Stomach (tissue), 9 donors: ENCODE results near the gene TBL3. TPM values are rescaled to one million over a fixed set of nuclear protein-coding genes. Genes with fewer than 3 reads are reported as not detected.
A peak's percentile ranks its signal among the peaks of the same experiment; 100 is the strongest.

ENCODE experiments used
- DNase-seq, 2 donors: peaks; one replicate each; pipeline versions ENCODE4 v3.0.0 to v3.0.0-alpha.2; 2013 to 2019
- H3K27ac ChIP-seq, 5 donors: fragments of 200-600 bp in 4 of 5; sonication (generic) in 4 of 5; one replicate each; pipeline ENCODE4 v1.5.1; 2013 to 2019; ENCODE audit warnings: mild to moderate bottlenecking in 1 of 5, moderate library complexity in 1 of 5
- H3K27me3 ChIP-seq, 3 donors: fragments of 200-600 bp; sonication (generic); one replicate each; pipeline ENCODE4 v1.5.1; 2017 to 2019; ENCODE audit warnings: mixed run types in 1 of 3
- H3K36me3 ChIP-seq, 4 donors: fragments of 200-600 bp; sonication (generic); 1 replicate in 3 of 4; 2 replicates in 1 of 4; pipeline ENCODE4 v1.5.1; 2016 to 2019
- H3K4me1 ChIP-seq, 4 donors: fragments of 200-600 bp; sonication (generic); one replicate each; pipeline ENCODE4 v1.5.1; 2016 to 2019
- H3K4me3 ChIP-seq, 4 donors: fragments of 200-600 bp; sonication (generic) in 3 of 4; one replicate each; pipeline ENCODE4 v1.5.1; 2016 to 2019; ENCODE audit warnings: mild to moderate bottlenecking in 1 of 4
- H3K9me3 ChIP-seq, 4 donors: fragments of 200-600 bp; sonication (generic); one replicate each; pipeline ENCODE4 v1.5.1; 2016 to 2019
- CTCF ChIP-seq, 7 experiments: fragments of 450-650 bp in 4 of 7; fragments of 200-600 bp in 3 of 7; sonication (generic) in 3 of 7; IDR thresholded peaks; one replicate each; pipeline ENCODE4 v1.5.1; 2016 to 2019; ENCODE audit warnings: antibody characterized with exemption in 7 of 7, control low read depth in 2 of 7, mild to moderate bottlenecking in 1 of 7
- EP300 ChIP-seq: sonication (generic); formaldehyde crosslinking; IDR thresholded peaks from one replicate; pipeline ENCODE4 v1.6.1; 2017; ENCODE audit warnings: antibody characterized with exemption
- POLR2A ChIP-seq, 4 donors: fragments of 450-650 bp; IDR thresholded peaks; one replicate each; pipeline ENCODE4 v1.6.1; 2016; ENCODE audit warnings: antibody characterized with exemption in 4 of 4, control low read depth in 2 of 4, mild to moderate bottlenecking in 1 of 4, moderate library complexity in 1 of 4
- POLR2AphosphoS5 ChIP-seq, 3 donors: sonication (generic); formaldehyde crosslinking; IDR thresholded peaks; one replicate each; pipeline ENCODE4 v1.6.1; 2016; ENCODE audit warnings: antibody characterized with exemption in 3 of 3
- WGBS, 5 donors: extraction: QIAGEN DNeasy Blood & Tissue Kit in 3 of 5; methylation state at CpG; one replicate each; pipeline versions ENCODE4 v1.1.5 to v1.1.7; 2013 to 2018; 5-methylcytosine and 5-hydroxymethylcytosine counted together
- intact Hi-C: fragments of 100-400 bp; cut with DNase I; formaldehyde crosslinking; loops from one replicate; pipeline ENCODE4 v1.15.1; 2023; ENCODE audit warnings: low total_unique reads
- polyA plus RNA-seq, 3 donors: library from polyadenylated mRNA; stranded (reverse); fragments of 200-250 nt; gene quantifications; one replicate each; pipeline ENCODE4 v1.2.3, GENCODE V29; 2013
- total RNA-seq, 5 donors: library from RNA; depleted of rRNA; stranded (reverse); fragments of >200 nt; gene quantifications; one replicate each; pipeline versions ENCODE4 v1.1.0 to v1.2.3, GENCODE V29; 2014 to 2016
- donor health status: healthy with polysubstance abuse.
- donor health status: Bipolar disorder and iron deficiency.
- donor health status: healthy.

TBL3 gene
- total and polyA plus RNA-seq, 8 donors = 9.4 to 174 (median 40.8) TPM

GRCh38 chr16:1942810-1943726, 28.8 kb upstream of the TBL3 start, which contains the start of gene MSRB1:
MSRB1 (minus strand) TSS chr16:1943199; CDS start chr16:1943156, 43 bp downstream.
- Histone ChIP-seq H3K27me3 (no peaks in the 10 kb centered on the region), H3K4me3 (peak within 1 kb of the TSS; percentile 74 to 94 (median 86)), H3K4me1 (peaks cover 19 to 45% (median 29%) of the 10 kb centered on the region in 4 donors), H3K9me3 (no peaks in the 10 kb centered on the region), H3K27ac (peak within 1 kb of the TSS; percentile 78 to 91 (median 88)), H3K36me3 (peaks cover 27 to 32% (median 32%) of the 10 kb centered on the region in 4 donors)
- TF ChIP-seq CTCF (IDR thresholded peaks at IDR 0.05) = no peak
- TF ChIP-seq EP300 = no peak
- peak; percentile 93 to 98 (median 96) for TF ChIP-seq POLR2AphosphoS5 (IDR thresholded peaks at IDR 0.05)
- peak in 2 of 4 donors; percentile 52 to 89 for TF ChIP-seq POLR2A (IDR thresholded peaks at IDR 0.05)
- DNase-seq = peak; percentile 100
- intact Hi-C loops = no loop called here
- 1 to 2% (median 1%) methylated on average over 30 to 77 of the region's 77 CpGs for WGBS, 5 donors

GRCh38 chr16:1944612-1945199, 27.1 kb upstream of the TBL3 start:
- TF ChIP-seq POLR2AphosphoS5 (IDR thresholded peaks at IDR 0.05) (no peak), CTCF (IDR thresholded peaks at IDR 0.05) (no peak), POLR2A (IDR thresholded peaks at IDR 0.05) (no peak), EP300 (no peak)
- no peak for DNase-seq
- peaks cover 11 to 16% (median 15%) of the 10 kb centered on the region in 4 donors for H3K36me3 ChIP-seq
- no peak overlapping the region for H3K4me3 ChIP-seq
- H3K27me3 ChIP-seq = no peaks in the 10 kb centered on the region
- H3K4me1 ChIP-seq = peaks cover 19 to 39% (median 29%) of the 10 kb centered on the region in 4 donors
- no peaks in the 10 kb centered on the region for H3K9me3 ChIP-seq
- H3K27ac ChIP-seq = no peak overlapping the region
- 92 to 95% (median 93%) methylated on average over 21 of the region's 21 CpGs for WGBS, 5 donors
- intact Hi-C loops = no loop called here

GRCh38 chr16:1945559-1946391, 26.1 kb upstream of the TBL3 start:
- intact Hi-C loops = no loop called here
- no peak for DNase-seq

More at GRCh38 chr16:1945559-1946391, 26.1 kb upstream of the TBL3 start:
- WGBS, 5 donors = 81 to 87% (median 85%) methylated on average over 19 of the region's 19 CpGs
- peaks cover 2 to 5% (median 5%) of the 10 kb centered on the region in 4 donors for H3K36me3 ChIP-seq
- H3K4me1 ChIP-seq = peaks cover 18 to 30% (median 25%) of the 10 kb centered on the region in 4 donors
- no peak for TF ChIP-seq CTCF (IDR thresholded peaks at IDR 0.05)
- TF ChIP-seq POLR2A (IDR thresholded peaks at IDR 0.05) = no peak
- TF ChIP-seq EP300 = no peak
- TF ChIP-seq POLR2AphosphoS5 (IDR thresholded peaks at IDR 0.05) = no peak
- H3K9me3 ChIP-seq = no peaks in the 10 kb centered on the region
- H3K4me3 ChIP-seq = no peak overlapping the region
- no peak overlapping the region for H3K27ac ChIP-seq
- no peaks in the 10 kb centered on the region for H3K27me3 ChIP-seq
